Ishikawa (cell line): ENCODE results near the gene AIP.

Source experiments
- CEBPB ChIP-seq: IDR thresholded peaks from 2 replicates; pipeline ENCODE4 v1.6.1; 2012
- CREB1 ChIP-seq: IDR thresholded peaks from 2 replicates; pipeline ENCODE4 v1.6.1; 2012; ENCODE audit warnings: low read depth
- EGR1 ChIP-seq: IDR thresholded peaks from 2 replicates; pipeline ENCODE4 v1.6.1; 2012
- EP300 ChIP-seq: IDR thresholded peaks from 2 replicates; pipeline ENCODE4 v1.6.1; 2012; ENCODE audit warnings: borderline replicate concordance
- FOXM1 ChIP-seq: IDR thresholded peaks from 2 replicates; pipeline ENCODE4 v1.6.1; 2012; ENCODE audit warnings: low read depth, borderline replicate concordance
- NFIC ChIP-seq: IDR thresholded peaks from 2 replicates; pipeline ENCODE4 v1.6.1; 2012
- RAD21 ChIP-seq: IDR thresholded peaks from 2 replicates; pipeline ENCODE4 v1.6.1; 2012; ENCODE audit warnings: low read depth
- TAF1 ChIP-seq: IDR thresholded peaks from 2 replicates; pipeline ENCODE4 v1.6.1; 2012; ENCODE audit warnings: low read depth, mild to moderate bottlenecking
- TCF12 ChIP-seq: IDR thresholded peaks from 2 replicates; pipeline ENCODE4 v1.6.1; 2012; ENCODE audit warnings: low read depth
- TEAD4 ChIP-seq: IDR thresholded peaks from 2 replicates; pipeline ENCODE4 v1.6.1; 2012
- YY1 ChIP-seq: IDR thresholded peaks from 2 replicates; pipeline ENCODE4 v1.6.1; 2012; ENCODE audit warnings: low read depth
- ZBTB7A ChIP-seq: IDR thresholded peaks from 2 replicates; pipeline ENCODE4 v1.6.1; 2012; ENCODE audit warnings: low read depth
- TF ChIP-seq, protein P1 (sequence below): IDR thresholded peaks from 2 replicates; pipeline ENCODE4 v1.6.1; 2012
- TF ChIP-seq, protein P2 (sequence below): IDR thresholded peaks from 2 replicates; pipeline ENCODE4 v1.6.1; 2012
- TF ChIP-seq, protein P3 (sequence below): IDR thresholded peaks from 2 replicates; pipeline ENCODE4 v1.6.1; 2012; ENCODE audit warnings: low read depth, mild to moderate bottlenecking

Gene AIP

DNA sequence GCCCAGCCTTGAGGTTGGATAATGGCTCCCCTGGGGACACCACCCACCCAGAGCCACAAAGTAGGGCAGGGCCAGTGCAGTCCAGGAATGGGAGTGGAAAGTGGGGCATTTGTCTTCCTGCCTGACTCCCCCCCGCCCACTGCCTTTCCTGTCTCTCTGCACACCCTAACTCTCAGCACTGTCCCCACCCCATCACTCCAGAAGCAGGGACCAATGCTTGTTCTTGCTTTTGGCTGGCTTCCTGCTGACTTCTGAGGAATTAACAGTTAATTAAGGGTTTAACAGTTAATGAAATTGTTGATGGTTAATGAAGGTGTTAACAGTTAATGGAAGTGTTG lies 17.6 kb downstream of the AIP start:
- TF ChIP-seq, protein P1, sequence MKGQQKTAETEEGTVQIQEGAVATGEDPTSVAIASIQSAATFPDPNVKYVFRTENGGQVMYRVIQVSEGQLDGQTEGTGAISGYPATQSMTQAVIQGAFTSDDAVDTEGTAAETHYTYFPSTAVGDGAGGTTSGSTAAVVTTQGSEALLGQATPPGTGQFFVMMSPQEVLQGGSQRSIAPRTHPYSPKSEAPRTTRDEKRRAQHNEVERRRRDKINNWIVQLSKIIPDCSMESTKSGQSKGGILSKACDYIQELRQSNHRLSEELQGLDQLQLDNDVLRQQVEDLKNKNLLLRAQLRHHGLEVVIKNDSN = no peak
- TF ChIP-seq EGR1 (no peak), CEBPB (no peak), ZBTB7A (no peak), CREB1 (no peak)

DNA sequence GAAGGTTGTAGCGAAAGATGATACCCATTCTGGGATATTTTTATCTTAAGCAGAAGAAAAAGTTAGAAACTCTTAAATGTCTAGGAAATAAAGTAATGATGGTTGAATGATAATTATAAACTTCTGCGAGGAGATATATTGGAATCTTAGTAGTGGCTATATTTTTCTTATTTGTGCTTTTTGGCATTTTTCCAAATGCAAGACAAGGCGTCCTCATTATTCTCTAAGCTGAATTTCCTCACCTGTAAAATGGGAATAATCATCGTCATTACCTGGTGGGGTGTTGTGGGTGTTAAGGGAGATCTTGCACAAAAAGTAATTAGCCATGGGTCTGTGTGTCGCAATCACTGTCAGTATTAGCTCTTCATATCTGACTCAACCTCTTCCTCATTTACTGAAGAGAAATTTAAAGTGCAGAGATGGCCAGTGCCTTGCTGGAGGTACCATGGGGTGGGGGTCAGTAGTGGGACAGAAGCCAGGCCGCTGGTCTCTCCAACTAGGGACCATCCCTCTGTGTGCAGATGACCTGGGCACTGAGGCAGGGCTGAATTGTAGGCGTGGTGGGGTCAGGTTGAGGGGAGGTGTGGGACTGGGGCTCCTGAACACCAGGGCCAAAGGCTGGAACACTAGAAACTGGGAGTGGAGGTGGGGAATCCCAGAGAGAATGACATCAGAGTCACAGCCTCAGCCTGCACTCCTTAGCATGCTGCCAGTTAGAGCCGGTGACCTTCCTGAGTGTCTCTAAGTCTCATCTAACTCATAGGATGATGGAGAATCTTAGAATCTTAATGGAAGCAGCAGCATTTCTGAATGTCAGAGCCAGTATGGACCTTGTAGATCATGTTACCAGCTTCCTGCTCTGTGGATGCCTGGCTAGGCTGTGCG lies 18.2 kb downstream of the AIP start:
- TF ChIP-seq CEBPB (peak; percentile 74), ZBTB7A (no peak), TAF1 (no peak), NFIC (peak; percentile 35; the same call in 1 of the 2 replicates)

DNA sequence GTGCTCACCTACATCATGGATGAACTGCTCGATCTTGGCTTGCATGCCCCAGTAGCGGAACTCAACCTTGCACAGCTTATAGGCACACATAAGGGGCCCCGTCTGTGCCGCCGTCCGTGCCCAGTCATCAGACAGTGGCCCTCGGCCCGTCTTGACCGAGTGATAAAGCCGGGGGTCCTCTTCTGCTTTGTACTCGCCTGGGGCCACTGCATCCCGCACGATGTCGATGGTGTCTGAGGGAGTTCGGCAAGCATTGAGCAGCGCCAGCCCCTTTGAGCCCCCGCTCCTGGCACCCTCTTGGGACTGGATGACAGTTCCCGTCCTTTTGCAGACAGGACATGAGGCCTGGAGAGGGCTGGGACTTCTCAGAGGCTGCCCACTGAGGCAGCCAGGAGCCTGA lies 19.0 kb downstream of the AIP start:
- TF ChIP-seq TCF12 = no peak
- no peak for TF ChIP-seq TEAD4
- TF ChIP-seq CEBPB = no peak
- TF ChIP-seq, protein P2, sequence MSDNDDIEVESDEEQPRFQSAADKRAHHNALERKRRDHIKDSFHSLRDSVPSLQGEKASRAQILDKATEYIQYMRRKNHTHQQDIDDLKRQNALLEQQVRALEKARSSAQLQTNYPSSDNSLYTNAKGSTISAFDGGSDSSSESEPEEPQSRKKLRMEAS = no peak
- no peak for TF ChIP-seq TAF1
- TF ChIP-seq RAD21 = no peak
- no peak for TF ChIP-seq ZBTB7A
- TF ChIP-seq EGR1 = no peak
- TF ChIP-seq, protein P1 = no peak

DNA sequence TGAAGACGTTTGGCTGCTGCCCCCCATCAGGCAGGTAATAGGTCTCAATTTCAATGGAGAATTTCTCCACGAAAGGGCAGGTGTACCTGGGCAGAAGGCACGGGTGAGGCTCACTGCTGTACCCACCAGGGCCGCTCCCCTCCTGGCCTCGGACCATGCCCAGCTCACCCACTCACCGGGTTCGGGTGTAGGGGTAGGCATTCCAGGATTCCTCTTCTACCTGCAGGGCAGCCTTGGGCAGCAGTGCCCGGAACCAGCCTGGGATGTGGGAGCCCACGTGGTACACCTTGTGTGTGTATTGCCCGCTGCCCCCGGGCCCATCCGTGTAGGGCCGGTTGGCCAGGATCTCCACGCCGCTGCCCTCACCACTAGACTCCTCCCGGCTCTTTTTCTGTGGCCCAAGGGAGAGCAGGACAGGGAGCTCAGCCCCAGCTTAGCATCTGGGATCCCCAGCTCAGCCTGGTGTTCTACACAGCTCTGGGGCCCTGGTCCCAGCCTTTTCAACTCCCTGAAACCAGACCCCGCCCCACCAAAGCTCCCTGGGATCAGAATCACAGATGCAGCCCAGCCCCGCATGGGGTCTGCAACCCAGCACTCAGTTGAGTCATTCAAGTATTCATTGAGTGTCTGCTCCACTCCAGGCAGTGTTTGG lies 19.6 kb downstream of the AIP start:
- TF ChIP-seq ZBTB7A = no peak
- TF ChIP-seq, protein P3, sequence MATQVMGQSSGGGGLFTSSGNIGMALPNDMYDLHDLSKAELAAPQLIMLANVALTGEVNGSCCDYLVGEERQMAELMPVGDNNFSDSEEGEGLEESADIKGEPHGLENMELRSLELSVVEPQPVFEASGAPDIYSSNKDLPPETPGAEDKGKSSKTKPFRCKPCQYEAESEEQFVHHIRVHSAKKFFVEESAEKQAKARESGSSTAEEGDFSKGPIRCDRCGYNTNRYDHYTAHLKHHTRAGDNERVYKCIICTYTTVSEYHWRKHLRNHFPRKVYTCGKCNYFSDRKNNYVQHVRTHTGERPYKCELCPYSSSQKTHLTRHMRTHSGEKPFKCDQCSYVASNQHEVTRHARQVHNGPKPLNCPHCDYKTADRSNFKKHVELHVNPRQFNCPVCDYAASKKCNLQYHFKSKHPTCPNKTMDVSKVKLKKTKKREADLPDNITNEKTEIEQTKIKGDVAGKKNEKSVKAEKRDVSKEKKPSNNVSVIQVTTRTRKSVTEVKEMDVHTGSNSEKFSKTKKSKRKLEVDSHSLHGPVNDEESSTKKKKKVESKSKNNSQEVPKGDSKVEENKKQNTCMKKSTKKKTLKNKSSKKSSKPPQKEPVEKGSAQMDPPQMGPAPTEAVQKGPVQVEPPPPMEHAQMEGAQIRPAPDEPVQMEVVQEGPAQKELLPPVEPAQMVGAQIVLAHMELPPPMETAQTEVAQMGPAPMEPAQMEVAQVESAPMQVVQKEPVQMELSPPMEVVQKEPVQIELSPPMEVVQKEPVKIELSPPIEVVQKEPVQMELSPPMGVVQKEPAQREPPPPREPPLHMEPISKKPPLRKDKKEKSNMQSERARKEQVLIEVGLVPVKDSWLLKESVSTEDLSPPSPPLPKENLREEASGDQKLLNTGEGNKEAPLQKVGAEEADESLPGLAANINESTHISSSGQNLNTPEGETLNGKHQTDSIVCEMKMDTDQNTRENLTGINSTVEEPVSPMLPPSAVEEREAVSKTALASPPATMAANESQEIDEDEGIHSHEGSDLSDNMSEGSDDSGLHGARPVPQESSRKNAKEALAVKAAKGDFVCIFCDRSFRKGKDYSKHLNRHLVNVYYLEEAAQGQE = no peak
- no peak for TF ChIP-seq NFIC
- TF ChIP-seq TAF1 = no peak
- TF ChIP-seq, protein P2 = no peak
- TF ChIP-seq CREB1 = no peak
- no peak for TF ChIP-seq TCF12
- no peak for TF ChIP-seq RAD21
- TF ChIP-seq, protein P1 = no peak
- no peak for TF ChIP-seq EGR1
- no peak for TF ChIP-seq YY1
- TF ChIP-seq TEAD4 = no peak
- TF ChIP-seq FOXM1 = no peak
- no peak for TF ChIP-seq CEBPB

DNA sequence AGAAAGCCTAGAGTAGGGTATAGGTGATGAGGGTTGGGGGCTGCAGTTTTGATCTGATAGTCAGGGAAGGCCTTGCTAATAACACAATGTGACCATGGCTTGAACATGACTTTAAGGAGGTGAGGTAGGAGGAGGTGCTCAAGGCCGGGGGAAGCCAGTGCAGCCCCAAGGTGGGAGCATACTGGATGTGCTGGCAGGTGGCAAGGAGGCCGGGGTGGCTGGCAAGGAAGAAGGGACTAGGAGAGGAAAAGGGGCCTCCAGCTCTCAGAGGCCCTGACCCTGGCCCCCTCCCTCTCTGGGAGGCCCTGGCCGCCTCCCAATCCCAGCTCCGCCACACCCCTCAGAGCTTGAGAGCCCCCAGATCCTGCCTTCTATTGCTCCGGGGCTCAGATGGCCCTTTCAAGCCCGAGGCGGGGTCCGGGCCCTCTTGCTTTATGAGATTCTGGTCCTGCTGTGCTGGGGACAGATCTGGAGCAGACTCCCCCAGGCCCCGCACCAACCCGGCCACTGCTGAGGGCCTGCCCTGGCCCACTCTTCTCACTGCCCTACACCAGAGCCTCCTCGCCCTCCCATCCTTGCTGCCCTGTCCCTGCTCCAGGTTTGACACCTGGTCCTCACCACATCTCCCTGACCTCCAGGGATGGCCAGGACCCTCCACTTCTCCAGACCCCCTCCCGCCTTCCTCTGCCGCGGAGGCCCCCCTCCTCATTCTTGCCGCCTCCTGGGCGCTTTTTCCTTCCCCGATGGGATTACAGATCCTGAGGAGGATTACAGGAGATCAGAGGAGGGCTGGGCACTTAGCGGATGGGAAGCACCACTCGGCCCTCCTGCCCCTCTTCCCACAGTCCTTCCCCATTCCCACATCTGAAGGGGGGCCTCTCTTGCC lies 20.5 kb downstream of the AIP start:
- TF ChIP-seq TAF1 (no peak), CEBPB (no peak), NFIC (no peak), RAD21 (no peak), EP300 (no peak), YY1 (no peak), EGR1 (no peak)
- TF ChIP-seq, protein P2 = no peak

DNA sequence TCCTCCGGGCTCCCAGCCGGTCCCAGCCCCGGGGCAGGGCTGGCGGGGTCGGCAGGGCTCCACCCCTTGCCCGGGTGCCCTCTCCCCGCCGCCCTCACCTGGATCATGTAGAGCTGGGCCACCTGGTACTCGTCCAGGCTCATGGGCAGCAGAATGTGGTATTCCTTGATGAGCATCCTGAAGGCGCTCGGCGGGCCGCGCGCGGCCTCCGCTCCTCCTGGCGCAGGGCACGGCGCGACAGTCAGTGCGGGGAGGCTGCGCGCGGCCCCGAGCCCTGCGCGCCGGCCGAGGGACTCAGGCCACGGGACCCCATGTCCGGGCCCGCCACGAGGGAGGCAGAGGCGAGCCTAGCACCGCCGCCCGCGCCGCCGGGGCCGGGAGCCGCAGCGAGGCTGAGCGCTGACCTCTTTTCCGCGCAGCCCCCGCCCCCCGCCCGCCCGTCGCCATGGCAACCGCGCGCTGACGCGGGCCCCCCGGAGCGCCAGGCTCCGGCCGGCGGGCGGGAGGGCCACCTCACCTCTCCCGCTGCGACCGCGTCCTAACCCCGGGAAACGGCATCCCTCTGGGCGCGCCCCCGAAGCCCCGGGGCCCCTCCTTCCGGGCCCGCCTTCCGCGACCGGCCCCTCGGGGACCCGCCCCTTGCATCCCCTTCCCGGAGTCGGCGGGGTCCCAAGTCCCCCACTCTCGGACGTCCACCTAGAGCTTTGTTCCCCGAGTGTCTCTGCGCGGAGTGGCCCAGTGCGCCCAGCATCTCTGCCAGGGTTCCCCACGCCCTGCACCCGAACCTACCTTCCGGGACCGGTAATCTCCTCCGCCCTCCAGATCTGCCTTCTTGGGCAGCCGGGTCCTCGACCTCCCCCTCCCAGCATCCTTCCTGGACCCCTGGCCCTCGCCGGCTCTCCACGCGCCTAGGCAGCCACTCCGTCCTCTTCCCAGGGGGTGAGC lies 21.5 kb downstream of the AIP start:
- TF ChIP-seq YY1 = no peak
- peak; percentile 75; the same call in 1 of the 2 replicates for TF ChIP-seq ZBTB7A
- peak; percentile 5; the same call in 1 of the 2 replicates for TF ChIP-seq TCF12
- TF ChIP-seq EGR1 = no peak
